ENCODE data around the gene GCC2. TPM values are rescaled to one million over a fixed set of nuclear protein-coding genes. Genes with fewer than 3 reads are reported as not detected.
A peak's percentile ranks its signal among the peaks of the same experiment; 100 is the strongest.
"Not testable (repeated sequence)": the region's sequence is repeated elsewhere in the genome, so short reads cannot be mapped to it uniquely, and the experiment has no call there.

The GCC2 gene, protein sequence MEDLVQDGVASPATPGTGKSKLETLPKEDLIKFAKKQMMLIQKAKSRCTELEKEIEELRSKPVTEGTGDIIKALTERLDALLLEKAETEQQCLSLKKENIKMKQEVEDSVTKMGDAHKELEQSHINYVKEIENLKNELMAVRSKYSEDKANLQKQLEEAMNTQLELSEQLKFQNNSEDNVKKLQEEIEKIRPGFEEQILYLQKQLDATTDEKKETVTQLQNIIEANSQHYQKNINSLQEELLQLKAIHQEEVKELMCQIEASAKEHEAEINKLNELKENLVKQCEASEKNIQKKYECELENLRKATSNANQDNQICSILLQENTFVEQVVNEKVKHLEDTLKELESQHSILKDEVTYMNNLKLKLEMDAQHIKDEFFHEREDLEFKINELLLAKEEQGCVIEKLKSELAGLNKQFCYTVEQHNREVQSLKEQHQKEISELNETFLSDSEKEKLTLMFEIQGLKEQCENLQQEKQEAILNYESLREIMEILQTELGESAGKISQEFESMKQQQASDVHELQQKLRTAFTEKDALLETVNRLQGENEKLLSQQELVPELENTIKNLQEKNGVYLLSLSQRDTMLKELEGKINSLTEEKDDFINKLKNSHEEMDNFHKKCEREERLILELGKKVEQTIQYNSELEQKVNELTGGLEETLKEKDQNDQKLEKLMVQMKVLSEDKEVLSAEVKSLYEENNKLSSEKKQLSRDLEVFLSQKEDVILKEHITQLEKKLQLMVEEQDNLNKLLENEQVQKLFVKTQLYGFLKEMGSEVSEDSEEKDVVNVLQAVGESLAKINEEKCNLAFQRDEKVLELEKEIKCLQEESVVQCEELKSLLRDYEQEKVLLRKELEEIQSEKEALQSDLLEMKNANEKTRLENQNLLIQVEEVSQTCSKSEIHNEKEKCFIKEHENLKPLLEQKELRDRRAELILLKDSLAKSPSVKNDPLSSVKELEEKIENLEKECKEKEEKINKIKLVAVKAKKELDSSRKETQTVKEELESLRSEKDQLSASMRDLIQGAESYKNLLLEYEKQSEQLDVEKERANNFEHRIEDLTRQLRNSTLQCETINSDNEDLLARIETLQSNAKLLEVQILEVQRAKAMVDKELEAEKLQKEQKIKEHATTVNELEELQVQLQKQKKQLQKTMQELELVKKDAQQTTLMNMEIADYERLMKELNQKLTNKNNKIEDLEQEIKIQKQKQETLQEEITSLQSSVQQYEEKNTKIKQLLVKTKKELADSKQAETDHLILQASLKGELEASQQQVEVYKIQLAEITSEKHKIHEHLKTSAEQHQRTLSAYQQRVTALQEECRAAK (N-terminal part only)
- total RNA-seq = 10.7 and 15.3 TPM in 2 replicates

DNA sequence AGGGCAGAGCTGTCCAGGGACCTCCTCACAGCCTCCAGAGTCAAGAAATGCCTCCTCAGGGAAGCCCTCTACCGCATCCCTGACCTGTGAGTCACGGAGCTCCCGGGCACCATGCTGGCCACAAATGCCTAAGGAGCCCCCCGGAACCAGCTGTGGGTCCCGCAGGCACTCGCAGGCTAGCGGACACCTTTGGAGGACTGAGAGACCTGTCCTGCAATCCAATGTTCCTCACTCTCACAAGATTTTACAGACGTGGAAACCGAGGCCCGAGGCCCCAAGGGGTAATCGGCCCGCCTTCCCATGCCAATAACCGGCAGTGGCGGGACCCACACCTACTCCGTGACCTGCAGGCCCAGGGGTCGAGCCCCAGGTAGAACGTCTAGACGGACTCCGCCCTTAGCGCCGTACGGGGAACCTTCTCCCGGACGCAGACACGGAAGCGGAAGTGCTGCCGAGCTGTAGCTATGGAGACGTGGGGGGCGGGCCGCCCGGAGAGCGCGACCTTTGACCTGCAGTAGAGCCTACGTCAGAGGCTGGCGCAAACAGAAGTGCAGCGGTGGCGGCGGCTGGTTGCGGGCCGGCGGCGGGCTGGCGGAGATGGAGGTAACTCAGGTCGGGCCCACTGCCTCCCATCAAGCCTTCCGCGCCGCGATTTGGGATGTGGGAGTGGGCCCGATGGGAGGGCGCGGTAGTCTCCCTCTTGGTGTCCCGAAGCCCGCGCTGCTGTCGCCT lies at the start of gene GCC2:
GCC2 (plus strand) TSS at position 529 of the 732 bp plus-strand sequence; CDS start at position 598, 69 bp downstream.
- DNase-seq (ENCODE audit: low read depth in 2 of 2) = peak; percentile 95 to 96

DNA sequence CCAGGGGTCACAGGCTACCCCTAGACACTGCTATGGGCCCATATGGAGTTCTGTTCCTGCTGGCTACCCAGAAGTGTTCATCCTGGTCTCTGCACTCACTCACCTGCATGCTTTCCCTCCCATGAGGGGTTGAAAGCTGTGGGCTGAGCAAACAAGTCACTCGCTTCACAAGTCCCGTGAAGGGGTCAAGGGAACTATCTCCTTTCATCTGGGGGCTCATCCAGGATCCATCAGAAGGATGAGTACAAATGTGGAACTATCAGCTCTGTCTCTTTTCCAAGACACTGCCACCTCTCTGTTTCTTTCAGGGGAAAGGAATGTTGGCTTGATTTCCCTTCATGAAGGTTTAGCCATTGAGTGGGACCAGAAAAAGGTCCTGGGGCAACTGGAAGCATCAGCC lies 49.5 kb upstream of the GCC2 start:
- peak in 1 of 2 donors; percentile 11 for DNase-seq (ENCODE audit: low read depth in 2 of 2)

DNA sequence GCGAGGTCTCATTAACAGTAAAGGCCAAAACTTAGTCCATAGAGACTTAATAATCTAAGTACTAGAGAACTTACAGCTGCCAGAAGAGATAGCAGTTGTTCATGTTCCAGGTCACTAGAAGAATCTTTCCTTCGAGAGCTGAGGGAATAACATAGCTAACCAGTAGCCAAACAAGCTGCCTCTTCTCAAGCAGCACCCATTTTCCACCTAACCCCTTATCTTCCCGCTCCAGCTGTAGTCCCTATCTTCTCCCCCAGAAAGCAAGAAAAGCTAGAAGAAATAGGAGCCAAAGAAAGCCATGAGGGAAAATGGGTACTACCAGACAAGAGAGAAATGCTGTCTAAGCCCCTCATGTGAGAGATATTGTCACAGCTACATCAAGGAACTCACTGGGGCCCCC lies 47.2 kb upstream of the GCC2 start:
- DNase-seq (ENCODE audit: low read depth in 2 of 2) = no peak

DNA sequence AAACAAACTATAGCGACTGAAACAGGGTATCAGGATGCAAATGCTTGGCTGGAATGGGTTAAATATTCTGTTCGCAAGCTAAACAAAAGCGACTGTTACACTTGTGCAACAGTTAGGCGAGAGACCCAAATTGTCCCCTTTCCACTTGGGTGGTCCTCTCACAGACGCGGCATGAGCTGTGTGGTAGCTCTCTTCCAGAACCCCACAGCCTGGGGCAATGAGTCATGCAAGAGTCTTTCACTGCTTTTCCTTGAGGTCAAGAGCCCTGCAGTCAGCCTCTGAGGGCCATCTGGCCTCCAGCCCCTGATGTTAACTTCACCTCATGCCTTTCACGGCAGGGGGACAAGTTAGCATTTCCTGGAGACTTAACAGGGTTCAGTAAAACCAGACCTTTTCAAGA lies 45.5 kb upstream of the GCC2 start:
- DNase-seq (ENCODE audit: low read depth in 2 of 2) = no peak

DNA sequence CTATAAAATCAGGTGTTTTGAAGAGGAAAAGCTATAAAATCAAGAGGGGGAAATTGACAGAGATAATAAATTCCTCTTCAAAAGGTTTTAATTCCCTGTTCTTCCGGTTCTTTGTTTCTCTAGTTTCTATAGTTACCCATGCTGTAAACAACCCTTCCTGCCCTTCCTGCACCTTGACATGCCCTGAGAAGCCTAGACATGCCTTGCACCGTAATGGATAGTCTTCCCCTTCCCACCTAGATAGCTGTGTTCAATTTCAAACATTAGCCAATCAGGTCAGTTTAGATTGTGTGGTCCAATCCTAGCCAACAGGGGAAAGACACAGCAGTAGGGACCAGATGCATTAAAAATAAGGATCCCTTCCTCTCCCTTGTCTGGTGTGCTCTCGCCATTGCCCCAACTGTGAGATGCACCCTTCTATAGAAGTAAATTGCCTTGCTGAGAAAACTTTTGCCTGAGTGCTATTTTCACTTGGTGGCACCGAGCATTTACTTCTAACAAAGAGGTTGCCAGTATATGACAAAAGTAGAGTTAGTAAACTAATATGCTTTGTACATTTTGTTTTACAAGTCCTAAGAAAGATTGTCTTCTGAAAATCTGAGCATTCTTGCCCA lies 44.1 kb upstream of the GCC2 start:
- DNase-seq (ENCODE audit: low read depth in 2 of 2) = no peak

DNA sequence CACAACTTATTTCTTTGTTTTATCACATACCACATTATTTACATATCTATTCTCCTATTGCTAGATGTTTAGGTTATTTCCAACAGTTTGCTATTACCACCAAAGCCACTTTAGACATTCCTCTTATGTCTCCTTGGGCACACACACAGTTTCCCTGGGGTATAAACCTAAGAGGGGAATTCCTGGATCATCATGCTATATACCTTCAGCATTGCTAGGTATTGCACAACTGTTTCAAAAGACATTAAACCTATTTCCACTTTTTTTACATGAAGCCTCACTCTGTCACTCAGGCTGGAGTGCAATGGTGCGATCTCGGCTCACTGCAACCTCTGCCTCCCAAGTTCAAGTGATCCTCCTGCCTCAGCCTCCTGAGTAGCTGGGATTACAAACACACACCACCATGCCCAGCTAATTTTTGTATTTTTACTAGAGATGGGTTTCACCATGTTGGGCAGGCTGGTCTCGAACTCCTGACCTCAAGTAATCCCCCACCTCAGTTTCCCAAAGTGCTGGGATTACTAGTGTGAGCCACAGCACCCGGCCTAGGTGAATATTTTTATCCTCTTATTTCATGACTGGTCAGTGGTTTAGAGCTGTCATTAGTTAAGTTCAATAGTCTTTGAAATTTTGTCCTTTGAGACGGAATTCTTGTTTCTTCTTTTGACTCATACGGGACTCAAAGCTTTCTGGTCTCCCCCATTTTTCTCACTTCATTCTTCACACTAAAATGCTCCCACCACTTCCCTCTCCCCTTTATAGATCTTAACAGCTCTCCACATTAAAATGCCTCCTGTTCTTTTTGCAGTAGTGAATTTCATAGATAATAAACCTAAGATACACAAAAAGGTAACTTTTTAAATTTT lies 40.9 kb upstream of the GCC2 start:
- DNase-seq (ENCODE audit: low read depth in 2 of 2) = no peak

DNA sequence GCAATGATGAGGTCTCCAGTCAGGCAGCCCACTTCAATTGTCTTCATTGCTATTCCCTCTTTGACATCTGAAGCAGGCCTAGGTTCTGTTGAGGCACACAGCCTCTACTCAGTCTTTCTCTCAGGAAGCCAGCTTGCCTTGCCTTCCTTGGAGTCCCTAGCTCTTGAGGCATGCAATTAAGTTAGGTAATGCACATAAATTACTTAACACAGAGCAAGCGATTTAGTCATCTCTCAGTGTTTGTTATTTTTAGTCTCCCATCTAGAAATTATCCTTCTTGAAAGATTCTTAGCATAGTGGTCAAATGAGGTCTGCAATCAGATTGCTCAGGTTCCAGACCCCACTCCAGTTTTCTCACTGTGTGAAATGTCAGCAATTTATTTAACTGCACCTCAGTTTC lies 39.2 kb upstream of the GCC2 start:
- no peak for DNase-seq (ENCODE audit: low read depth in 2 of 2)

DNA sequence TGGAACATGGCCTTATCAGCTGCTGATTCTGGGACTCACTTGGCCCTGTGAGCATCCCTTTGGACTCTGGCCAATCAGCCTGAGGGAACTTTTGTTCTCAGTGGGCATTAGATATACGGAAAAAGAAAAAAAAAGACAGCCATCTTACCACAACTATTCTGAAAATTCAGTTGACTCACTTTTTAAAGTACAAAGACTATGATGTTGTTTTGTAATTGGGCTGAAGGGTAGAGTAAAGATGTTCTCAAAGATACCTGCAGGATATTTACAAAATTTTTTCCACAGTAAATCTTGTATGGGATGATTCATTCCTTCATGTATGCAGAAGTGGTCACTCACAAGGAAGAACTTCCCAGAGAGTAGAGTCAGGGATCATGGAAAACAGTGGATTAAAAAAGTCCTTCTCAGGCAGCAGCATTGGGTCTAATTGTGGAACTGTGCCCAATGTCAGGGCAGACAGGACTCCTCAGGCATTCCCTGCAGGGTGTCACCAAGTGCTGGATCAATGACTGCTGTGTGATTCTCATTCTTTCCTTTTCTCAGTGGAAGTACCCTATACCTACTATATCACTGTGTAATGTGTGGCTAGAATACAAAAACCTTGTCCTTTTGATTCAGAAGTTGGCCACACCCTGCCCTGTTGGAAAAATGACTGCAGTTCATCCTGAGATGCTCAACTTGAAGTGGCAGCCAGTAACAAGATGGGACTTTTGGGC lies 35.9 kb upstream of the GCC2 start:
- DNase-seq (ENCODE audit: low read depth in 2 of 2) = peak in 1 of 2 donors; percentile 19

DNA sequence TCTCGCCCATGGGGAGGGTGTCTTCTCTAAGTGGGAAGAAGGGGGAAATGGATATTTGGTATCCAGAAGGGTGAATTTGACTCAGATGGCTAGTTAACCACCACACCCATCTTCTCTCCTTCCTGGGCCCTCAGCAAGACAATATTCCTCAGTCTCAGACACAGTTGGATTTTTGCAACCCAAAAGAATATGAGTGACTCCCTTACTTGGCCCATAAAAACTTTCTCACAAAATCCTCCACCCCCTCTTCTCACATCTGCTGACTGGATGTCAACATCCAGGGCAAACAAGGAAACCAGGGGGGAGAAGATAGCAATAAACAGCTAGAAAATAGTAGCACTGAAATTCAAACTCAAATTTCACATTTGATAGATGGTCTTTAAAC lies 35.3 kb upstream of the GCC2 start:
- DNase-seq (ENCODE audit: low read depth in 2 of 2) = no peak

DNA sequence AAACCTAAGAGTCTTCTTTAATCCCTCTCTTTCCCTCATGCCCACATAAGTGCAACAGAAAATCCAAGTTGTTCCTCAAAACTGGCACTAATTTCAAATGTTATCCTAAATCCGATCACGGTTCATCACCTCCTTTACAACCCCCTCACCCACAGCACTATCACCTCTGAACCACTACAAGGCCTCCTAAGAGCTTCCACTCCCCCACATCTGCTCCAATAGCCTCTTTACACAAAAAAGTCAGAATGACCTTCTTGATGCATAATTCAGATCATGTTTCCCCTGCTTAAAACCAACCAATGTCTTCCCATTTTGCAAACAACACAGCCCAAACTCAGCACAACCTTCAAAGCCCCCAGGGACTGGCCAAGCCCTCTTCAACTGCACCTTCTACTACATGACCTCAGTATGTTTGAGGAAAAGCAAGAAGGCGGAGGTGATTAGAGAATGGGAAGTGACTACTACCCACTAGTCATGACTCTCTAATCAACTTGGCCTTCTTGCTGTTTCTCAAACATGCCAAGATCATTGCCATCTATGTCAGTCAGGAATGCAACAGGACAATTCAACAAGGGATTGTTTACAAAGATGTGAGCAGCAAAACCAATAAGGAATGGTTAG lies 34.6 kb upstream of the GCC2 start:
- no peak for DNase-seq (ENCODE audit: low read depth in 2 of 2)

DNA sequence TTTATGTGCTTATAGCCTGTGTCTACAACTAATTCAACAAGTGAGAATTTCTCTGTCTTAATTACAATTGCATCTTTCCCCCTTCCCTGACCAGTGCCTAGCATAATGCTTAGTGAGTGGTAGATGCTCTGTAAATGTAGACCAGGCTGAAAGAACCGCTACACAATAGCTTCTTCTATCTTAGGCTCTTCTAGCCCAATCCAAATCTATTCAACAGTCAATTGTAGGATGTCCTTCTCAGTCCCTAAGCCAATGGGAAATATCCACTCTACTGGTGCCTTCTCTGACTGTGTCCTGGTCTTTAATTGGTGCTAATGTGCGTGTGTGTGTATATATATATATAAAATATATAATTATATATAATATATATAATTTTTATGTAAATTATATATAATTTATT lies 34.1 kb upstream of the GCC2 start:
- no peak for DNase-seq (ENCODE audit: low read depth in 2 of 2)

DNA sequence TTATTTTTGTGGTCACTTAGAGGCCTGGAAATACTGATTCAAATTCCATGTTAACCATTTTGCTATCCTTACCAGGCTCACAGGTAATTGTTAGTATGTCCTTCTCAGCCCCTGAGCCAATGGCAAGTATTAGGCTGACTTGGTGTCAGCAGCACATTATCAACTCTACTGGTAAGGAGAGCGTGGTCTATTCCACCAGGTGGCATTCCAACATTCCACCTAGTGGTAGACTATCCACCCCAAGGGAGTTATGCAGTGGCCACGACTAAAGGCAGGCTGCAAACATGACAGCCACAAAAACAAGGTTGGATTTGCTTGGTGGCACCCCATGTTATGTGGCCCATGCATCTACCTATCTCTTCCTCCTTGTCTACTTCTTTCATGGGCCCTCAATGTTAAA lies 31.8 kb upstream of the GCC2 start:
- peak; percentile 19 to 67 for DNase-seq (ENCODE audit: low read depth in 2 of 2)

DNA sequence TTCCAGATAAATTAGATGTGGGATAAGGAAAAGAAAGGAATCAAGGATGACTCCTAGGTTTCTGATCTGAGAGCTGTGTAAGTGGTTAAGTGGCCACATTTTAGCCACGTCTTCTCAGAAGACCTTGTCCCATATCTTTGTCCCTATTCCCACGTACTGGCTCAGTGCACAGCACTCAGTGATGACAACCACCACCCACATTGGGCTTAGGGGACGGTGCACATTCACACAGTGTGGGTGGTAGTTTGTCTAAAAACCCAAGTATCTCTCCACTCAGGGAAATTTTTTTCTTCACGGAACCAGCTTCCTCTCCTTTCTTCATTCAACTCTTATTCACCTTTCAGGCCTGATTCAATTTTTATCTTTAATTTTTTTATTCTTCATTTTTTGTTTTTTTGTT lies 30.6 kb upstream of the GCC2 start:
- no peak for DNase-seq (ENCODE audit: low read depth in 2 of 2)

DNA sequence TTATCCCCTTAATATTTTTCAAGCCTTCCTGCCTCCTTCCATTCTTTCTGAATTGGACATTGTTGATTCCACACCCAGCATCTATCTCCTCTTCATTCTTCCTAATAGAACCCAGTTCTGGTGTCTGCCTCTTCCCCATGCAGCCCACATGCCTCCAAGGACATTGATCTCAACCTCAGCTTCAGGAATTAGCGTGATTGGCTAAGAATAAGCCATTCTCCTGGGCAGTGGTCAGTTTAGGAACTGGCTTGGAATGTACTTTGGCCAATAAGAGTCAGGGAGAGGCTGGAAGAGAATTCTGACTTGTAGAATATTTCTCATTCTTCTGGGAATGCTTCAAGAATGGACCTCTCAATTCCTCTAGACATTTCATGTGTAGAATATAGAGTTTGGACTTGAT lies 25.9 kb upstream of the GCC2 start:
- DNase-seq (ENCODE audit: low read depth in 2 of 2) = no peak

DNA sequence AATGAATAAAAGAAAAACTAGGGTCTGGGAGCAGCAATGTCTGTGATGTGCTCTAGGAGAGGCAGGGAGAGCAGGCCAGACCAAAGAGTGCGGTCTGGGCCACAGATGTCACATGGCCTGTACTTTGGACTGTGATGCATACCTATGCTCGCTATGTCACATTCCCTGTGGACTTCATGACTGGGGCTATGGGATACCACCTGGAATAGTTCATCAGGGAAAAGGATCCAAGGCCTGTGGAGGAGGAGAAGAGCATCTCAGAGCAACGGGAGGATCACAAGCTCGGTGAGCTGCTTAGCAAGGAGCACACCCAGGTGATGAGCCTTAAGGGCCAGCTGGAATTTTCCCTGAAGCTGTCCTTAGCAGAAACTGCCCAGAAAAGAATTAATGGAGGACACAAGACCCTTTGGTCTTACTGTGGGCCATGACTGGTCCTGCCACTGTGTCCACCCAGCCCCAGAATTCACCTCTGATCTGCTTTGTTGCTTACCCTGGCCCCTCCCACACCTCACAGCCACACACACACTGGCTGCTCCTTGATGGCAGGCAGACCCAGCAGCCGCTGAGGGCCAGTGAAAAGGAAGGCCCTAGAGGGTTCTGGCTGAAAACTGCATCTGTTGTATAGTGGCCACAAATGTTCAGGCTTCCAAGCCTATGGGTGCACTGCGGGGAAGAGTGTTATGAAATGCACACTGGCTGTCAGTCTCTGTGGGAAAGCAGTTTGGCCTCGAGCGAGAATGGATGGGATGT lies 25.3 kb upstream of the GCC2 start:
- no peak for DNase-seq (ENCODE audit: low read depth in 2 of 2)

DNA sequence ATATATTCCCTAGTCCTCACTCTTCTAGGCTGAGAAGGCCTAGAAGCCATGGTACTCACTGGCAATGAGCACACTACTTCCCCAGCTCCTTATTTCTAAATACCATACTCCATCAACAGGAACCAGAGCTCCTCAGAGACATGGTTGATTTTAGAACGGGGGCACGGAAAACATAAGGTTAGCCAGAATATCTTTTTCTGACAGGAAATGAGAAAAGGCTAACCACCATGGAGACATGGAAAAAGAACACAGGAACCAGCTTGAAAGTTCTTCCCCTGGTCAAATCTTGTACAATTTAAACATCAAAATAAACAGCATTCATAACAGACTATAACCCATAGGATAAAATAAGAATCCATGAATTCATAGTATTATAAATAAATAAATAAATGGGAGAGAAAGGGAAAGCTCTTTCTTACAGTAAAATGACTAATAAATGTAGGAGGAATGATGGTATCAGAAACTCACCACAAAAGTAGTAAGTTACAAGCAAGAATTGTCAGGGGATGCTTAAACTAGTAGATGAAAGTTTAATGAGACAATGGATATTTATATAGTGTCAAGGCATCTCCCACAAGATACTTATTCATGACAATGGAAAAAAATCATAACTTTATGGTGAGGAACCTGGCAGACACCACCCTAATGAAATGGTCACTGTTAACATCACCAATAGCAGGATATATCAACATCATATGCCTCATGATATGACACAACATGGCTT lies 20.6 kb upstream of the GCC2 start:
- peak; percentile 55 to 67 for DNase-seq (ENCODE audit: low read depth in 2 of 2)

DNA sequence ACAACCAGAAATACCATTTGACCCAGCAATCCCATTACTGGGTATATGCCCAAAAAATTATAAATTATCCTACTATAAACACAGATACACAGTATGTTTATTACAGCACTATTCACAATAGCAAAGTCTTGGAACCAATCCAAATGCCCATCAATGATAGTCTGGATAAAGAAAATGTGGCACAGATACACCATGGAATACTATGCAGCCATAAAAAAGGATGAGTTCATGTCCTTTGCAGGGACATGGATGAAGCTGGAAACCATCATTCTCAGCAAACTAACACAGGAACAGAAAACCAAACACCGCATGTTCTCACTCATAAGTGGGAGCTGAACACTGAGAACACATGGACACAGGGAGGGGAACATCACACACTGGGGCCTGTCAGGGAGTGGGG lies 13.4 kb upstream of the GCC2 start:
- DNase-seq (ENCODE audit: low read depth in 2 of 2) = not testable (repeated sequence)

Measured in lung microvascular endothelial cell (primary cell).